Hematopoietic multipotent progenitor cell treated with erythropoietin and hydrocortisone succinate and interleukin-3 and kit ligand, for 17 days (in vitro differentiated cells): ENCODE data around the gene CSNK1D.

Experiments used
- DNase-seq: peaks from one replicate; pipeline ENCODE4 v3.0.0-alpha.2; 2015; ENCODE audit warnings: low spot score

The CSNK1D gene

DNA sequence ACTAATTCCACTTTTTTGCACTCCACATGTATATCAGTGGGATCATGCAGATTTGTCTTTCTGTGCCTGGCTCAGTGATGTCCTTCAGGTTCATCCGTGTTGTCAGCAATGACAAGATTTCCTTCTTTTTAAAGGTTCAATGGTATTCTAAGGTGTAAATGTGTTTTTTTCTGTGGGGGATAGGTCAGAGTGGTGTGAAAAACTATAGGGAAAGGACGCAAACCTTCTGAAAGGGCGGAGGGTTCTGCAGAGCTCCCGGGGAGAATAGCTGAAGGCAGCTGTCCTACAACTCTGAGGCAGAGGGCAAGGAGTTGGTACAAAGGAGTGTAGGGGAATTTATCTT lies 21.9 kb upstream of the CSNK1D start:
- no peak for DNase-seq

DNA sequence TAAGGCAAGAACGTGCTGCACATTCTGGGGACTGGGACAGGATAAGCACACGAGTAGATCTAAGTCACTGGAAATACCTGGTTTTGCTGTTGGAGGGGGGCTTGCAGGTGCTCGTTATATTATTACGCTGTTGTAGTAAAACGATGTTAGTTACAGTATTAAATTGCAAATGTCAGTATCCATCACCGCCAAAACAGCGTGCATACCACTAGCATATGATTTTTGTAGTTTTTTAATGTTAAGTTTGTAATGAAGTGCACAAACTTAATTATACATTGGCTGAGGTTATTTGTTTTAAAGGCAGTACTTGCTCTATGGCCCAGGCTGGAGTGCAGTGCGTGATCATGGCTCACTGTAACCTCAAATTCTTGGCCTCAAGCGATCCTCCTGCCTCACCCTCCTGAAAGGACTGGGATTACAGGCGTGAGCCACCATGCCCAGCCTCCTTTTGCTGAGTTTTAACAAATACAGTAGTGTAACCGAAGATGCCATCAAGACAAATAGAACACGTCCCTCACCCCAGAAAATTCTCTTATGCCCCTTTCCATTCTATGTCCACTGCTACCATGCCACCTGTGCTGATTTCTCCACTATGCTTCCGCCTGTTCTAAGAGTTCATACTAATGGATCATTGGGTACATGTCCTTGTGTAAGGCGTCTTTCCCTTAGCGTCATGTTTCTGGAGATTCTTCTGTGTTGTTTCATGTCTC lies 20.7 kb upstream of the CSNK1D start:
- no peak for DNase-seq

- peak; percentile 96 for DNase-seq
Observed at GRCh38 chr17:82292251-82293154, 19.0 kb upstream of the CSNK1D start.

GRCh38 chr17:82291582-82292250 lies 18.2 kb upstream of the CSNK1D start:
- no peak for DNase-seq

- peak; percentile 58 for DNase-seq
Observed at GRCh38 chr17:82287868-82288801, 14.6 kb upstream of the CSNK1D start.

DNA sequence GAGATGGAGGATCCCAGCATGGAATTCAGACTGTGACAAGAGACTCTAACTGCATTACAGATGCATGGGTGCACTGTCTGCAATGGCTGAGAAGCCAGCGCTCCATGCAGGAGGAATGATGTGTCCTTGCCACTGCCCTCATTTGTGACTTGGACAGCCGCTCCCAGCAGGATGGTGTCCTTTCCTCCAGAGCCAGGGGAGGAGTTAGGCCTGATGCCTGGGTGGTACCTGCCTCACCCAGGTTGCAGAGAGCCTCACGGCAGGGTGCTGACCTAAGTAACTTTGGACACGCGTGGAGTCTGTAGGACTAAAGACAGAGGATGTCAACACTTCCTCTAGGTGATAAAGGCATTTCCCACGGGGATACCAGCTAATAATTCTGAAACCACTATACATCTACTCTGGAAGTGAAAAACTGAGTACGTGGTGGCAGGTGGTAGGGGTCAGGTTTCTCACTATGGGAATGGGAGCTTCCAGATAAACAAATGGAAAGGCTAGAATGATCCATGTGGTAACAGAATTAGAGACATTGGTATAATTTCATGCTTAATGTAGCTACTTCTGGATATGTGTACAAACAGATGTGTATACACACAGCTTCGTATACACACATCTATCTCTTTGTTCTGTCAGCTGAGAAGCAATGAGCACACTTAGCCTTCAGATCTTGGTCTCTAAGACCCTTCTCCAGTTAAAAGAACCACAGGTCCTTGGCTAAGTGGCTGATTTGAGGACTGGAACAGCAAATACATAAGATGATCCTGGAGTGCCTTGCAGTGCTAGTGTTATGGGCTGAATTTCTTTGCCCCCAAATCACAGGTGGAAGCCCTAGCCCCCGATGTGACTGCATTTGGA lies 13.7 kb upstream of the CSNK1D start:
- no peak for DNase-seq

GRCh38 chr17:82285141-82285540 lies 11.6 kb upstream of the CSNK1D start:
- DNase-seq = no peak

DNA sequence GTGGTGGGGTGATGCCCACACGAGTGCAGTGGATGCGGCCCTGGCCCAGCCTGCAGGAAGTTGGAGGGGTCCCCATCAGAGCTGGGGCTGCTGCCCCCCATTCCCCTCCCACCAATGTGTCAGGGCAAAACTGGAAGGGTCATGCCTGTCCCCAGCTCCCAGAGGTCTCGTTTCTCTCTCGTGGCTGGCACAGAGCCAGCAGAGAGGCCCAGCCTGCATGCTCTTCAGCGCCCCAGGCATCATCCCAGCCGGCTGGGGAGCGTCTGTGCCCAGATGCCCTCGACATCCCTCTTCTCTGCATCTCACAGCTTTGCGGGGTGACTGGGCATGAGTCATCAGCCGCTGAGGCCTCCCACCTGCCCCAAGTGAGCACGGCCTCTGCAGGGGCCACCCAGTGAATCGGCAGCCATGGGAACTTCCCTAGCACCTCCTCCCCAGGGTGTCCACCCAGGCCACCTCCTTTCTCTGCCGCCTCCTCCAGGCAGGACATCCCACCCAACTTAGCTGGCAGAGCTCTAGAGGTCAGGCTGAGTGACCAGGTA lies 9.8 kb upstream of the CSNK1D start:
- DNase-seq = peak; percentile 38

GRCh38 chr17:82282239-82283207 lies 9.0 kb upstream of the CSNK1D start:
- no peak for DNase-seq

GRCh38 chr17:82281502-82282238 lies 8.2 kb upstream of the CSNK1D start:
- DNase-seq = no peak

- DNase-seq = no peak
Observed at GRCh38 chr17:82281076-82281475, 7.6 kb upstream of the CSNK1D start.

DNA sequence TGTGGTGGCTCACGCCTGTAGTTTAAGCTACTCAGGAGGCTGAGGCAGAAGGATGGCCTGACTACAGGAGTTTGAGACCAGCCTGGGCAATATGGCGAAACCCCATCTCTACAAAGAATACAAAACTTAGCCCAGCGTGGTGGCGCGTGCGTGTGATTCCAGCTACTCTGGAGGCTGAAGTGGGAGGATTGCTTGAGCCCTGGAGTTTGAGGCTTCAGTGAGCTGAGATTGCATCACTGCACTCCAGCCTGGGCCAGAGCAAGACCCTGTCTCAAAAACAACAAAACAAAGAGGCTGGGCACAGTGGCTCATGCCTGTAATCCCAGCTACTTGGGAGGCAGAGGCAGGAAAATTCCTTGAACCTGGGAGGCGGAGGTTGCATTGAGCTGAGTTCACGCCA lies 7.0 kb upstream of the CSNK1D start:
- DNase-seq = no peak

DNA sequence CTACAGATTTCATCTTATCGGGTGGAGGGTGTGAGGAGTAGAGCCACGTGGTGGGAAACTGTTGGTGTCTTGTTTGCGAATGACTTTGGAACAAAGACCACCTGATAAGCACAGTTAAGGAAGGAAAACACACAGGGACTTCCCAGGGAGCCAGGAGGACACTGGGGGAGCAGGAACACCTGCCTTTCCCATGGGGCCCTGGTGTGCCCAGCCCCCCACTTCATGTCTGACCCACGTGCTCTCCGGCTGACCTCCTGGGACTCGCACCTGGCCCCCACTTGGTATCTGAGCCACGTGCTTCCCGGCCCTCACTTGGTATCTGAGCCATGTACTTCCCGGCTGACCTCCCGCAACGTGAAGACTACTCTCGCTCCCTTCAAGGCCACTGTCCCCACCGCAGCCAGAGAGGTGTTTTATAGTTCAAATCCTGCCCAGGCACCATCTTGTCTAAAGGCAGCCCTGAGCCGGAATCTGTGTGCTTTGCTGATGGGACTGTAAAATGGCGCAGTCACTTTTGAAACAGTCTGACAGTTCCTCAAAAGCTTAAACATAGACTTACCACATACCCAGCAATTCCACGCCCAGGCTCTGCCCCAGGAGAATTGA lies 5.4 kb upstream of the CSNK1D start:
- DNase-seq = no peak

GRCh38 chr17:82278308-82278707 lies 4.8 kb upstream of the CSNK1D start:
- no peak for DNase-seq

DNA sequence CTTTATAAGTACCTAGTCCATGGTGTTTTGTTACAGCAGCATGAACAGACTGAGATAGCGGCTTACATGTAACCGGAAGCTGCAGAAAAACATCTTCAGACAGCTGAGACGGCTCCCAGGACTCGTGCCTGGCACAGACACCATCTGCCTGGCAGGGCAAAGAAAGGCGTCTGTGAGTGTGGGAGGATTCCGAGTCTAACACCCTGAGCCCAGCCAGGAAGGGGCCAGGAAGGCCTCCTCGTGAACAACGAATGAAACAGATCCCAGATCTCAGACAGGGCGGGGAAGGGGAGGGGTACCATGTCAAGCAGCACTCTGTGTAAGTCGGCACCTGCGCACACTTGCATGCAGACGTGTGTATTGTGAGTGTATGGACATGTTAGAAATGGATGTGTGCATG lies 4.4 kb upstream of the CSNK1D start:
- DNase-seq = no peak

DNA sequence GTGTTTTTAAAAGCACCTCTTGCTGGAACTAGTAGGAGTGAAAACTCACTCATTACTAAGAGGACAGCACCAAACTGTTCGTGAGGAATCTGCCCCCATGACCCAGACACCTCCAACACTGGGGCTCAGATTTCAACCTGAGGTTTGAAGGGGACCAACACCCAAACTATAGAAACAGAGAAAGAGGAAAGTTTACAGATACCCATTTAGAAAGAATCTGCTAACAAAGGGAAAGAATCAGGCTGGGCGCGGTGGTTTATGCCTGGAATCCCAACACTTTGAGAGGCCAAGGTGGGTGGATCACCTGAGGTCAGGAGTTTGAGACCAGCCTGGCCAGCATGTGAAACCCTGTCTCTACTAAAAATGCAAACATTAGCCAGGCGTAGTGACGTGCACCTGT lies 3.4 kb upstream of the CSNK1D start:
- DNase-seq = no peak

DNA sequence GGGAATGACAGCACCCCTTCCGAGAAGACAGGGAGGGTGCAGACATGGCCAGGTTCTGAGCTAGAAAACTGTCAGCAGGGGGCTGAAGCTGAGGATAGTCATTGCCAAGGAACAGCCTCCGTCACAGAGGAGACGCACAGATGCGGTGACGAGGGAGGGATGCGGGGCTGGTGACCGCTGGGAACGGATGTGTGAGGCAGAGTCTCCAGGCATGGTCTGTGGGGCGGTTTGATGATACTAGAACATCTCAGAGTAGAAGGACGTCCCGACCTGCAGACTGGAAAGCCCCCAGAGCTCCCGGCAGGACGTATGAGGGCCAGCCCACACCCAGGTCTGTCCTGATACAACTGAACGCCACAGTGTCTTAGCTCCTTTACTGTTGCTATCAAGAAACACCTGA lies 1.8 kb upstream of the CSNK1D start:
- DNase-seq = no peak
